Pancreas (tissue), 10 donors: ENCODE results near the gene ZBTB1. TPM values are rescaled to one million over a fixed set of nuclear protein-coding genes. Genes with fewer than 3 reads are reported as not detected.
A peak's percentile ranks its signal among the peaks of the same experiment; 100 is the strongest.

Experiments used
- ATAC-seq, 4 donors: fragments of 200-7000 bp; cut with Tn5 transposase; one replicate each; pipeline versions ENCODE4 v1.8.0 to v1.9.1; 2020; ENCODE audit warnings: mild to moderate bottlenecking in 4 of 4, moderate library complexity in 4 of 4
- DNase-seq, 6 donors: peaks; one replicate each; pipeline ENCODE4 v3.0.0-alpha.2; 2020
- FAIRE-seq: peaks from 2 replicates; lab custom pipeline; 2012; peaks lifted over from hg19 to GRCh38; lab: Jason Lieb, UNC
- H3K27ac ChIP-seq, 4 donors: fragments of 200-600 bp; sonication (generic); 1 replicate in 3 of 4; 2 replicates in 1 of 4; pipeline versions ENCODE4 v1.5.0 to v1.8.0; 2020
- H3K27me3 ChIP-seq, 4 donors: fragments of 200-600 bp; one replicate each; pipeline ENCODE4 v1.8.0; 2021
- H3K36me3 ChIP-seq, 3 donors: fragments of 200-600 bp; sonication (generic) in 1 of 3; one replicate each; pipeline versions ENCODE4 v1.5.0 to v1.8.0; 2020 to 2021
- H3K4me1 ChIP-seq, 3 donors: fragments of 200-600 bp; one replicate each; pipeline ENCODE4 v1.8.0; 2021
- H3K4me3 ChIP-seq, 4 donors: fragments of 200-600 bp; sonication (generic) in 2 of 4; one replicate each; pipeline versions ENCODE4 v1.5.0 to v1.8.0; 2020 to 2021
- H3K9me3 ChIP-seq, 4 donors: fragments of 200-600 bp; one replicate each; pipeline ENCODE4 v1.8.0; 2021
- WGBS, 2 donors: extraction: QIAGEN DNeasy Blood & Tissue Kit; methylation state at CpG; one replicate each; pipeline ENCODE4 v1.1.7; 2013; 5-methylcytosine and 5-hydroxymethylcytosine counted together
- intact Hi-C, 3 donors: fragments of 100-400 bp; cut with DNase I; formaldehyde crosslinking; loops; one replicate each; pipeline versions ENCODE4 v1.11.1 to v1.14.2; 2022
- polyA plus RNA-seq, 2 donors: library from polyadenylated mRNA; stranded (reverse); fragments of 200-250 nt; gene quantifications; one replicate each; pipeline ENCODE4 v1.2.3, GENCODE V29; 2013
- total RNA-seq, 6 donors: library from RNA; stranded (reverse); fragmentation: NEBNext Ultra II Directional in 4 of 6; extraction: Animal tissue kit (Norgen Biotek cat#: 25700) in 4 of 6; gene quantifications; one replicate each; pipeline versions ENCODE4 v1.2.1 to v1.2.4, GENCODE V29; 2021 to 2023
- TF ChIP-seq, protein P1 (sequence below), 4 donors: fragments of 200-600 bp; sonication (generic) in 3 of 4; IDR thresholded peaks; one replicate each; pipeline versions ENCODE4 v1.5.0 to v1.8.0; 2021; ENCODE audit warnings: antibody characterized with exemption in 4 of 4
- donor health status: healthy with polysubstance abuse.
- donor health status: DM: no; HTN: no; CAD: no; lungs with moderate emphysema.
- donor health status: DM: no; HTN: no; CAD: no.
- donor health status: control.
- donor health status: control.
- donor health status: Bipolar disorder and iron deficiency.
- donor health status: DM: yes; HTN: yes; CAD: no.
- donor health status: DM: no; HTN: no; CAD: no.
- donor health status: DM: no; HTN: no; CAD: no.
- donor health status: DM: yes; HTN: yes; CAD: no.

Gene ZBTB1
- total and polyA plus RNA-seq, 8 donors, result 8.7 to 24.3 (median 11.9) TPM

GRCh38 chr14:64475585-64476273 is 28.8 kb upstream of the ZBTB1 start:
- no peaks in the 10 kb centered on the region for H3K36me3 ChIP-seq
- no peak for ATAC-seq
- TF ChIP-seq, protein P1, sequence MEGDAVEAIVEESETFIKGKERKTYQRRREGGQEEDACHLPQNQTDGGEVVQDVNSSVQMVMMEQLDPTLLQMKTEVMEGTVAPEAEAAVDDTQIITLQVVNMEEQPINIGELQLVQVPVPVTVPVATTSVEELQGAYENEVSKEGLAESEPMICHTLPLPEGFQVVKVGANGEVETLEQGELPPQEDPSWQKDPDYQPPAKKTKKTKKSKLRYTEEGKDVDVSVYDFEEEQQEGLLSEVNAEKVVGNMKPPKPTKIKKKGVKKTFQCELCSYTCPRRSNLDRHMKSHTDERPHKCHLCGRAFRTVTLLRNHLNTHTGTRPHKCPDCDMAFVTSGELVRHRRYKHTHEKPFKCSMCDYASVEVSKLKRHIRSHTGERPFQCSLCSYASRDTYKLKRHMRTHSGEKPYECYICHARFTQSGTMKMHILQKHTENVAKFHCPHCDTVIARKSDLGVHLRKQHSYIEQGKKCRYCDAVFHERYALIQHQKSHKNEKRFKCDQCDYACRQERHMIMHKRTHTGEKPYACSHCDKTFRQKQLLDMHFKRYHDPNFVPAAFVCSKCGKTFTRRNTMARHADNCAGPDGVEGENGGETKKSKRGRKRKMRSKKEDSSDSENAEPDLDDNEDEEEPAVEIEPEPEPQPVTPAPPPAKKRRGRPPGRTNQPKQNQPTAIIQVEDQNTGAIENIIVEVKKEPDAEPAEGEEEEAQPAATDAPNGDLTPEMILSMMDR (IDR thresholded peaks at IDR 0.05), result no peak
- DNase-seq, result no peak
- no peaks in the 10 kb centered on the region for H3K4me1 ChIP-seq
- no peak overlapping the region for H3K27ac ChIP-seq
- no peak overlapping the region for H3K4me3 ChIP-seq
- WGBS, 2 donors, result 89 to 91% methylated on average over 8 of the region's 8 CpGs
- no peaks in the 10 kb centered on the region for H3K27me3 ChIP-seq
- no peak for FAIRE-seq
- intact Hi-C loops, result no loop called here
- no peaks in the 10 kb centered on the region for H3K9me3 ChIP-seq

- intact Hi-C loops, result no loop called here
- no peak overlapping the region for H3K27ac ChIP-seq
- ATAC-seq, result no peak
- TF ChIP-seq, protein P1 (IDR thresholded peaks at IDR 0.05), result no peak
- DNase-seq, result no peak
- 88 to 95% methylated on average over 8 of the region's 8 CpGs for WGBS, 2 donors
- no peaks in the 10 kb centered on the region for H3K4me1 ChIP-seq
- FAIRE-seq, result no peak
- H3K36me3 ChIP-seq, result no peaks in the 10 kb centered on the region
- H3K4me3 ChIP-seq, result no peak overlapping the region
- H3K9me3 ChIP-seq, result no peaks in the 10 kb centered on the region
- no peaks in the 10 kb centered on the region for H3K27me3 ChIP-seq
Measured at GRCh38 chr14:64476438-64476837, 28.1 kb upstream of the ZBTB1 start.

DNA sequence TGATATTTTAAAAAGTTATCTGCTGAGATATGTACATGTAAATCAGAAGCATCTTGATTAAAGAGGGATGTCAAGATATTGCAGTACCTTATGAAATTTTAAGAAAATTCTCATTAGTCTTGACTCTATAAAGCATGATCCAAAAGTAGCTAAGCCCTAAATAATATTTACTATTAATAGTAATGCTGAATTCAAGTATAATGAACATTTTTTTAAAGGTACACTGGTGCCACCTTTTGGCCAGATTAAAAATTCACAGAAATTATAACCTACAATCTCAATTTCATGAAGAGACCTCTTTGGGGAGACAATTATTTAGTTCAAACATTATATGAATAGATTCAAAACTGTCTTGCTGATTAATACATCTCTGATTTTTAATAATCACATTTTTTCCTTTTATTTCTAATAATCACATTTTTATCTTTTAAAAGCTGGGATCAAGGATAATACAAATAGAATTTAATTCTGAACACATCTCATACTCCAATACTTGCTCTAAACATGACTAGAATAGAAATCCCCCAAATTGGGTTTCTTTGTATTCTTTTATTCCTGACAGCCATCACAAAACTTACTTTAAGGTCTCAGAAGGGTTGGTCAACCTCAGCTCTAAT is 25.8 kb upstream of the ZBTB1 start:
- Histone ChIP-seq H3K27ac (no peak overlapping the region), H3K27me3 (no peaks in the 10 kb centered on the region), H3K9me3 (no peaks in the 10 kb centered on the region), H3K4me1 (no peaks in the 10 kb centered on the region), H3K4me3 (no peak overlapping the region), H3K36me3 (no peaks in the 10 kb centered on the region)
- ATAC-seq (peak in 3 of 4 donors; percentile 34 to 54 (median 50)), DNase-seq (no peak), FAIRE-seq (peak; percentile 96)
- TF ChIP-seq, protein P1 (IDR thresholded peaks at IDR 0.05), result peak in 2 of 4 donors; percentile 14 to 21
- intact Hi-C loops, result no loop called here

DNA sequence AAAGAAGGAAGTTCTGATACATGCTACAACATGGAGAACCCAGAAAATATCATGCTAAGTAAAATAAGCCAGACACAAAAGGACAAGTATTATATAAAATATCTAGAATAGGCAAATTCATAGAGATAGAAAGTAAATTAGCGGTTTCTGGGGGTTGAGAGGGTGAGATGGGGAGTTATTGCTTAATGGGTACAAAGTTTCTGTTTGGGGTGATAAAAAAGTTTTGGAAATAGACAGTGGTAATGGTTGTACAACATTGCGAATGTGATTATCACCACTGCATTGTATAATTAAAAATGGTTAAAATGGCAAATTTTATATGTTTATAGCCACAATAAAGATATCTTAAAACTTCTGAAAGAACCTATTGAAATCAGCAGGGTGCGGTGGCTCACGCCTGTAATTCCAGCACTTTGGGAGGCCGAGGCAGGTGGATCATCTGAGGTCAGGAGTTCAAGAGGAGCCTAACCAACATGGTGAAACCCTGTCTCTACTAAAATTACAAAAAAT is 15.9 kb upstream of the ZBTB1 start:
- no peaks in the 10 kb centered on the region for H3K27me3 ChIP-seq
- no peaks in the 10 kb centered on the region for H3K9me3 ChIP-seq
- FAIRE-seq, result no peak
- no peak for ATAC-seq
- intact Hi-C loops, result no loop called here
- TF ChIP-seq, protein P1 (IDR thresholded peaks at IDR 0.05), result no peak
- no peak for DNase-seq
- no peaks in the 10 kb centered on the region for H3K4me1 ChIP-seq
- no peak overlapping the region for H3K4me3 ChIP-seq
- WGBS, 2 donors, result 78 to 87% methylated on average over 5 of the region's 5 CpGs
- H3K27ac ChIP-seq, result no peak overlapping the region
- peaks cover 0 to 16% (median 0%) of the 10 kb centered on the region in 3 donors for H3K36me3 ChIP-seq

- no peak for ATAC-seq
- Histone ChIP-seq H3K4me3 (no peak overlapping the region), H3K36me3 (peaks cover 0 to 16% (median 0%) of the 10 kb centered on the region in 3 donors), H3K4me1 (no peaks in the 10 kb centered on the region), H3K9me3 (no peaks in the 10 kb centered on the region), H3K27ac (no peak overlapping the region), H3K27me3 (no peaks in the 10 kb centered on the region)
- TF ChIP-seq, protein P1 (IDR thresholded peaks at IDR 0.05), result no peak
- intact Hi-C loops, result no loop called here
- DNase-seq, result no peak
- 75 to 80% methylated on average over 2 of the region's 2 CpGs for WGBS, 2 donors
- no peak for FAIRE-seq
Measured at GRCh38 chr14:64491637-64492036, 12.9 kb upstream of the ZBTB1 start.
